ENCODE results near the gene CYP26B1. TPM values are rescaled to one million over a fixed set of nuclear protein-coding genes. Genes with fewer than 3 reads are reported as not detected.

Gene CYP26B1
- total RNA-seq, 1 experiment from 2014 or later = 0.20 TPM

- H3K23me2 ChIP-seq (ENCODE audit: insufficient read length, low read depth, low read length, poor library complexity, severe bottlenecking) = no peaks in the 10 kb centered on the region
- H3K4me3 Mint-ChIP-seq = no peak overlapping the region
- no CpG with 5 or more reads among the region's 3 CpGs for WGBS (ENCODE audit: extremely low coverage, insufficient read length, low lambda C conversion rate)
Measured at GRCh38 chr2:72111061-72111460, 36.6 kb downstream of the CYP26B1 start.

More at GRCh38 chr2:72111061-72111460, 36.6 kb downstream of the CYP26B1 start:
- no peak overlapping the region for H3K18ac ChIP-seq (ENCODE audit: insufficient read length, low read depth, low read length)
- H2BK12ac ChIP-seq (ENCODE audit: insufficient read length, low read depth, low read length) = no peak overlapping the region
- H2BK15ac ChIP-seq (ENCODE audit: low read depth, low read length) = no peak overlapping the region
- peaks cover 2% of the 10 kb centered on the region for H3K27me3 Mint-ChIP-seq (ENCODE audit: low read depth)
- no peak overlapping the region for H4K91ac ChIP-seq (ENCODE audit: insufficient read length, low read depth, low read length)
- no peak overlapping the region for H2BK20ac ChIP-seq (ENCODE audit: low read depth, low read length, poor library complexity, severe bottlenecking)
- H2AK5ac ChIP-seq (ENCODE audit: insufficient read length, low read length) = no peak overlapping the region
- H3K9ac ChIP-seq (ENCODE audit: extremely low read depth, insufficient read length, low read length) = no peak overlapping the region
- no peak for DNase-seq
- no peak overlapping the region for H3K27ac ChIP-seq (ENCODE audit: insufficient read length, low read depth, low read length)
- no peak overlapping the region for H3K23ac ChIP-seq (ENCODE audit: insufficient read length, low read depth, low read length)
- no peak overlapping the region for H2BK5ac ChIP-seq (ENCODE audit: insufficient read length, low read length)
- H3K27me3 ChIP-seq (ENCODE audit: insufficient read depth, low read length) = no peaks in the 10 kb centered on the region
- no peak overlapping the region for H2BK120ac ChIP-seq (ENCODE audit: low read depth, low read length, poor library complexity, severe bottlenecking)
- peaks cover 2 to 14% (median 2%) of the 10 kb centered on the region in 3 experiments; a peak in 4 of 7 replicates for H3K36me3 Mint-ChIP-seq (ENCODE audit: insufficient read depth in 1 of 3, low read depth in 3 of 3)
- peaks cover 8 to 12% of the 10 kb centered on the region in 2 experiments; a peak in 4 of 5 replicates for H3K9me3 Mint-ChIP-seq
- no peak overlapping the region for H4K8ac ChIP-seq (replicated peaks; ENCODE audit: insufficient read length, low read depth, low read length)
- H3K27ac Mint-ChIP-seq = no peak overlapping the region
- no peak overlapping the region for H2AFZ ChIP-seq (ENCODE audit: low read length)
- no peak overlapping the region for H3T11ph ChIP-seq (ENCODE audit: low read length)
- no peak for TF ChIP-seq CTCF (conservative IDR thresholded peaks at IDR 0.05)
- H3K4ac ChIP-seq (ENCODE audit: low read depth, low read length) = no peak overlapping the region
- H3K4me2 ChIP-seq (ENCODE audit: insufficient read depth, insufficient read length, low read length) = no peak overlapping the region
- no peaks in the 10 kb centered on the region for H3K9me3 ChIP-seq (ENCODE audit: control insufficient read depth, low read depth, low read length)
- H3K4me1 Mint-ChIP-seq = peaks cover 0 to 12% of the 10 kb centered on the region in 2 experiments; a peak in 3 of 4 replicates
- H3K4me1 ChIP-seq (ENCODE audit: insufficient read depth, low read length) = no peaks in the 10 kb centered on the region
- H4K20me1 ChIP-seq (ENCODE audit: control insufficient read depth, insufficient read depth, insufficient read length) = no peaks in the 10 kb centered on the region
- no peaks in the 10 kb centered on the region for H3K79me1 ChIP-seq (ENCODE audit: insufficient read depth, low read depth, low read length, poor library complexity, severe bottlenecking)
- H3K14ac ChIP-seq (ENCODE audit: insufficient read depth, low read length) = no peak overlapping the region
- H4K5ac ChIP-seq (ENCODE audit: insufficient read length, low read depth, low read length) = no peak overlapping the region
- no peak overlapping the region for H3K56ac ChIP-seq (ENCODE audit: insufficient read length, low read depth, low read length)
- no peaks in the 10 kb centered on the region for H3K79me2 ChIP-seq (ENCODE audit: insufficient read depth, low read length)
